ENCODE measurements around the gene ECE1. TPM values are rescaled to one million over a fixed set of nuclear protein-coding genes. Genes with fewer than 3 reads are reported as not detected.

Gene ECE1
- total and polyA plus RNA-seq, 10 of the 15 experiments (the other 5 are each of a cell fraction or from before 2014, with no cell fraction given), result 0.97 to 81.0 (median 37.0) TPM

DNA sequence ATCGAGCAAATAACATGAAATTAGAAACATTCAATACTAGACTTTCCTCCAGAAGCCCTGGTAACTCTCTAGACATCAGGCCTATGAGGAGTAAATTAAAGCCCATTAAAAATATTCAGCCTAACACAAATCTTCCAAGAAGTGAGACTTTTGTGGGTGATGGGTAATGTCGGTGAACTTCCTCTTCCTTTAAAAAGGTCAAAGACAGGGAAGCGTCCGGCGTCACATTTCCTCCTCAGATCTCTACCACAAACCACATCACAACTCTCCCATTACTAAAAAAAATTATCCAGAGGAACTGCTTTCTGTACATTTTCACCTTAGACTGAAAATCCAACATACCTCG lies 115.0 kb downstream of the ECE1 start:
- WGBS (ENCODE audit: insufficient coverage, insufficient replicate concordance, low lambda C conversion rate, missing lambda C conversion rate), result 0% methylated on average over 6 of the region's 6 CpGs
- H3K9ac ChIP-seq (ENCODE audit: control insufficient read depth, insufficient read depth, low read length), result peak overlapping the region; percentile 82
- peak; percentile 65 for FAIRE-seq
- TF ChIP-seq, protein P1, sequence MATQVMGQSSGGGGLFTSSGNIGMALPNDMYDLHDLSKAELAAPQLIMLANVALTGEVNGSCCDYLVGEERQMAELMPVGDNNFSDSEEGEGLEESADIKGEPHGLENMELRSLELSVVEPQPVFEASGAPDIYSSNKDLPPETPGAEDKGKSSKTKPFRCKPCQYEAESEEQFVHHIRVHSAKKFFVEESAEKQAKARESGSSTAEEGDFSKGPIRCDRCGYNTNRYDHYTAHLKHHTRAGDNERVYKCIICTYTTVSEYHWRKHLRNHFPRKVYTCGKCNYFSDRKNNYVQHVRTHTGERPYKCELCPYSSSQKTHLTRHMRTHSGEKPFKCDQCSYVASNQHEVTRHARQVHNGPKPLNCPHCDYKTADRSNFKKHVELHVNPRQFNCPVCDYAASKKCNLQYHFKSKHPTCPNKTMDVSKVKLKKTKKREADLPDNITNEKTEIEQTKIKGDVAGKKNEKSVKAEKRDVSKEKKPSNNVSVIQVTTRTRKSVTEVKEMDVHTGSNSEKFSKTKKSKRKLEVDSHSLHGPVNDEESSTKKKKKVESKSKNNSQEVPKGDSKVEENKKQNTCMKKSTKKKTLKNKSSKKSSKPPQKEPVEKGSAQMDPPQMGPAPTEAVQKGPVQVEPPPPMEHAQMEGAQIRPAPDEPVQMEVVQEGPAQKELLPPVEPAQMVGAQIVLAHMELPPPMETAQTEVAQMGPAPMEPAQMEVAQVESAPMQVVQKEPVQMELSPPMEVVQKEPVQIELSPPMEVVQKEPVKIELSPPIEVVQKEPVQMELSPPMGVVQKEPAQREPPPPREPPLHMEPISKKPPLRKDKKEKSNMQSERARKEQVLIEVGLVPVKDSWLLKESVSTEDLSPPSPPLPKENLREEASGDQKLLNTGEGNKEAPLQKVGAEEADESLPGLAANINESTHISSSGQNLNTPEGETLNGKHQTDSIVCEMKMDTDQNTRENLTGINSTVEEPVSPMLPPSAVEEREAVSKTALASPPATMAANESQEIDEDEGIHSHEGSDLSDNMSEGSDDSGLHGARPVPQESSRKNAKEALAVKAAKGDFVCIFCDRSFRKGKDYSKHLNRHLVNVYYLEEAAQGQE (IDR thresholded peaks at IDR 0.05; ENCODE audit: low read depth, low read length), result no peak
- TF ChIP-seq, protein P2, sequence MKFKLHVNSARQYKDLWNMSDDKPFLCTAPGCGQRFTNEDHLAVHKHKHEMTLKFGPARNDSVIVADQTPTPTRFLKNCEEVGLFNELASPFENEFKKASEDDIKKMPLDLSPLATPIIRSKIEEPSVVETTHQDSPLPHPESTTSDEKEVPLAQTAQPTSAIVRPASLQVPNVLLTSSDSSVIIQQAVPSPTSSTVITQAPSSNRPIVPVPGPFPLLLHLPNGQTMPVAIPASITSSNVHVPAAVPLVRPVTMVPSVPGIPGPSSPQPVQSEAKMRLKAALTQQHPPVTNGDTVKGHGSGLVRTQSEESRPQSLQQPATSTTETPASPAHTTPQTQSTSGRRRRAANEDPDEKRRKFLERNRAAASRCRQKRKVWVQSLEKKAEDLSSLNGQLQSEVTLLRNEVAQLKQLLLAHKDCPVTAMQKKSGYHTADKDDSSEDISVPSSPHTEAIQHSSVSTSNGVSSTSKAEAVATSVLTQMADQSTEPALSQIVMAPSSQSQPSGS (IDR thresholded peaks at IDR 0.05; ENCODE audit: low read length), result no peak
- TF ChIP-seq NR2C1 (IDR thresholded peaks at IDR 0.05) (peak; percentile 54; the same call in 1 of the 2 replicates), MTA2 (IDR thresholded peaks at IDR 0.05; ENCODE audit: low read depth) (peak; percentile 43; the same call in 1 of the 2 replicates), NR2F1 (conservative IDR thresholded peaks at IDR 0.05) (peak; percentile 65), ETV6 (conservative IDR thresholded peaks at IDR 0.05 in 1 of 2, IDR thresholded peaks at IDR 0.05 in 1 of 2; ENCODE audit: borderline replicate concordance in 1 of 2, low read depth in 1 of 2) (peak in 1 of 2 experiments; percentile 91; a peak in 2 of 4 replicates), IKZF2 (IDR thresholded peaks at IDR 0.05) (peak; percentile 59 to 64; a peak in 3 of 4 replicates), ZNF384 (IDR thresholded peaks at IDR 0.05; ENCODE audit: borderline replicate concordance, low read depth, low read length) (0 out of 2 replicates have a peak, but pooled peaks have one; percentile 22), IKZF1 (conservative IDR thresholded peaks at IDR 0.05) (peak; percentile 55), CBFB (IDR thresholded peaks at IDR 0.05; ENCODE audit: low read depth) (peak; percentile 52; the same call in 1 of the 2 replicates), TCF7 (IDR thresholded peaks at IDR 0.05; ENCODE audit: borderline replicate concordance) (peak; percentile 58), TBL1XR1 (IDR thresholded peaks at IDR 0.05; ENCODE audit: low read depth, low read length) (0 out of 2 replicates have a peak, but pooled peaks have one; percentile 36), RELA (IDR thresholded peaks at IDR 0.05; ENCODE audit: borderline replicate concordance, partially characterized antibody) (no peak)
- TF ChIP-seq, protein P3, sequence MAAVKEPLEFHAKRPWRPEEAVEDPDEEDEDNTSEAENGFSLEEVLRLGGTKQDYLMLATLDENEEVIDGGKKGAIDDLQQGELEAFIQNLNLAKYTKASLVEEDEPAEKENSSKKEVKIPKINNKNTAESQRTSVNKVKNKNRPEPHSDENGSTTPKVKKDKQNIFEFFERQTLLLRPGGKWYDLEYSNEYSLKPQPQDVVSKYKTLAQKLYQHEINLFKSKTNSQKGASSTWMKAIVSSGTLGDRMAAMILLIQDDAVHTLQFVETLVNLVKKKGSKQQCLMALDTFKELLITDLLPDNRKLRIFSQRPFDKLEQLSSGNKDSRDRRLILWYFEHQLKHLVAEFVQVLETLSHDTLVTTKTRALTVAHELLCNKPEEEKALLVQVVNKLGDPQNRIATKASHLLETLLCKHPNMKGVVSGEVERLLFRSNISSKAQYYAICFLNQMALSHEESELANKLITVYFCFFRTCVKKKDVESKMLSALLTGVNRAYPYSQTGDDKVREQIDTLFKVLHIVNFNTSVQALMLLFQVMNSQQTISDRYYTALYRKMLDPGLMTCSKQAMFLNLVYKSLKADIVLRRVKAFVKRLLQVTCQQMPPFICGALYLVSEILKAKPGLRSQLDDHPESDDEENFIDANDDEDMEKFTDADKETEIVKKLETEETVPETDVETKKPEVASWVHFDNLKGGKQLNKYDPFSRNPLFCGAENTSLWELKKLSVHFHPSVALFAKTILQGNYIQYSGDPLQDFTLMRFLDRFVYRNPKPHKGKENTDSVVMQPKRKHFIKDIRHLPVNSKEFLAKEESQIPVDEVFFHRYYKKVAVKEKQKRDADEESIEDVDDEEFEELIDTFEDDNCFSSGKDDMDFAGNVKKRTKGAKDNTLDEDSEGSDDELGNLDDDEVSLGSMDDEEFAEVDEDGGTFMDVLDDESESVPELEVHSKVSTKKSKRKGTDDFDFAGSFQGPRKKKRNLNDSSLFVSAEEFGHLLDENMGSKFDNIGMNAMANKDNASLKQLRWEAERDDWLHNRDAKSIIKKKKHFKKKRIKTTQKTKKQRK (IDR thresholded peaks at IDR 0.05; ENCODE audit: low read depth, low read length), result no peak

More for the DNA sequence above, 115.0 kb downstream of the ECE1 start:
- BruUV-seq (replicated peaks), result TSS peak; percentile 75
- Histone ChIP-seq H3K27me3 (replicated peaks in 1 of 2; ENCODE audit: control insufficient read depth in 2 of 2, insufficient read depth in 2 of 2, low read length in 1 of 2) (no peaks in the 10 kb centered on the region), H3K4me1 (ENCODE audit: control insufficient read depth, insufficient read depth, low read length) (no peaks in the 10 kb centered on the region; the same call in 1 of the 2 replicates), H4K20me1 (ENCODE audit: control insufficient read depth, insufficient read depth) (no peaks in the 10 kb centered on the region), H2AFZ (ENCODE audit: control insufficient read depth, low read depth, low read length) (no peak overlapping the region), H3K4me2 (ENCODE audit: control insufficient read depth, insufficient read depth) (peak overlapping the region; percentile 86), H3K4me3 (peak overlapping the region; percentile 100), H3K36me3 (ENCODE audit: control insufficient read depth in 2 of 2, insufficient read depth in 2 of 2, low read length in 1 of 2) (no peaks in the 10 kb centered on the region), H3K9me3 (replicated peaks; ENCODE audit: control insufficient read depth, insufficient read depth, low read length) (no peaks in the 10 kb centered on the region), H3K79me2 (ENCODE audit: control insufficient read depth, insufficient read depth, low read length) (peaks cover 39% of the 10 kb centered on the region), H3K27ac (ENCODE audit: control insufficient read depth, insufficient read depth) (peak overlapping the region; percentile 66)
- in situ Hi-C loops (cut with MboI) (no loop called here), intact Hi-C loops (cut with micrococcal nuclease; ENCODE audit: unreplicated experiment) (loop anchor here (10.0 kb wide), 2 partner anchors 180 to 390 kb away; partner anchors contain the start of gene HP1BP3)
- POLR2A ChIA-PET, result interaction anchor here (1.1 to 1.5 kb wide), 3 partner anchors 387 to 395 kb away, joined by 4 to 5 read pairs (median 5); partner anchors contain the start of gene HP1BP3
- CTCF ChIA-PET, result interaction anchor here (0.9 to 1.8 kb wide), 5 partner anchors 12 to 243 kb away, joined by 3 to 4 read pairs (median 4); no protein-coding TSS in a partner anchor
- RAD21 ChIA-PET (ENCODE audit: unreplicated experiment), result interaction anchor here (1.0 to 1.7 kb wide), 3 partner anchors 20 to 193 kb away, joined by 3 to 5 read pairs (median 3); no protein-coding TSS in a partner anchor
- DNase-seq (ENCODE audit: low read depth, low spot score) (no peak), ATAC-seq (no peak)
- SMC1A ChIA-PET (ENCODE audit: uncharacterized antibody, unreplicated experiment), result interaction anchor here (0.6 to 1.0 kb wide), 4 partner anchors 20 to 410 kb away, joined by 3 to 5 read pairs (median 3); no protein-coding TSS in a partner anchor

All from GM12878 (cell line).